Measurements from ENCODE around the gene ACSBG1. TPM values are rescaled to one million over a fixed set of nuclear protein-coding genes. Genes with fewer than 3 reads are reported as not detected.

The ACSBG1 gene
- total RNA-seq, 3 donors from 2014 or later: 0.32 to 5.2 (median 0.53) TPM

GRCh38 chr15:78195735-78196201 lies 38.6 kb downstream of the ACSBG1 start:
- peak; percentile 92 for ATAC-seq
- intact Hi-C loops (cut with DNase I, micrococcal nuclease): no loop called here

GRCh38 chr15:78194568-78194925 lies 39.8 kb downstream of the ACSBG1 start:
- H3K4me3 ChIP-seq: no peak overlapping the region
- TF ChIP-seq, protein P1, sequence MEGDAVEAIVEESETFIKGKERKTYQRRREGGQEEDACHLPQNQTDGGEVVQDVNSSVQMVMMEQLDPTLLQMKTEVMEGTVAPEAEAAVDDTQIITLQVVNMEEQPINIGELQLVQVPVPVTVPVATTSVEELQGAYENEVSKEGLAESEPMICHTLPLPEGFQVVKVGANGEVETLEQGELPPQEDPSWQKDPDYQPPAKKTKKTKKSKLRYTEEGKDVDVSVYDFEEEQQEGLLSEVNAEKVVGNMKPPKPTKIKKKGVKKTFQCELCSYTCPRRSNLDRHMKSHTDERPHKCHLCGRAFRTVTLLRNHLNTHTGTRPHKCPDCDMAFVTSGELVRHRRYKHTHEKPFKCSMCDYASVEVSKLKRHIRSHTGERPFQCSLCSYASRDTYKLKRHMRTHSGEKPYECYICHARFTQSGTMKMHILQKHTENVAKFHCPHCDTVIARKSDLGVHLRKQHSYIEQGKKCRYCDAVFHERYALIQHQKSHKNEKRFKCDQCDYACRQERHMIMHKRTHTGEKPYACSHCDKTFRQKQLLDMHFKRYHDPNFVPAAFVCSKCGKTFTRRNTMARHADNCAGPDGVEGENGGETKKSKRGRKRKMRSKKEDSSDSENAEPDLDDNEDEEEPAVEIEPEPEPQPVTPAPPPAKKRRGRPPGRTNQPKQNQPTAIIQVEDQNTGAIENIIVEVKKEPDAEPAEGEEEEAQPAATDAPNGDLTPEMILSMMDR (IDR thresholded peaks at IDR 0.05): no peak
- no peaks in the 10 kb centered on the region for H3K9me3 ChIP-seq
- ATAC-seq: no peak
- no peaks in the 10 kb centered on the region for H3K4me1 ChIP-seq (ENCODE audit: low read depth)
- H3K36me3 ChIP-seq (ENCODE audit: low read depth): no peaks in the 10 kb centered on the region
- no peak for DNase-seq
- intact Hi-C loops (cut with DNase I, micrococcal nuclease): no loop called here

More at GRCh38 chr15:78195735-78196201, 38.6 kb downstream of the ACSBG1 start:
- Histone ChIP-seq H3K36me3 (ENCODE audit: low read depth) (no peaks in the 10 kb centered on the region), H3K9me3 (no peaks in the 10 kb centered on the region), H3K4me1 (ENCODE audit: low read depth) (no peaks in the 10 kb centered on the region), H3K4me3 (no peak overlapping the region)
- DNase-seq: peak in 2 of 3 donors; percentile 66 to 67
- TF ChIP-seq, protein P1 (IDR thresholded peaks at IDR 0.05): peak; percentile 57

GRCh38 chr15:78193731-78194567 lies 40.4 kb downstream of the ACSBG1 start:
- intact Hi-C loops (cut with DNase I, micrococcal nuclease): no loop called here
- H3K4me1 ChIP-seq (ENCODE audit: low read depth): no peaks in the 10 kb centered on the region
- ATAC-seq (no peak), DNase-seq (no peak)
- TF ChIP-seq, protein P1 (IDR thresholded peaks at IDR 0.05): no peak
- H3K4me3 ChIP-seq: no peak overlapping the region
- no peaks in the 10 kb centered on the region for H3K9me3 ChIP-seq
- H3K36me3 ChIP-seq (ENCODE audit: low read depth): no peaks in the 10 kb centered on the region

DNA sequence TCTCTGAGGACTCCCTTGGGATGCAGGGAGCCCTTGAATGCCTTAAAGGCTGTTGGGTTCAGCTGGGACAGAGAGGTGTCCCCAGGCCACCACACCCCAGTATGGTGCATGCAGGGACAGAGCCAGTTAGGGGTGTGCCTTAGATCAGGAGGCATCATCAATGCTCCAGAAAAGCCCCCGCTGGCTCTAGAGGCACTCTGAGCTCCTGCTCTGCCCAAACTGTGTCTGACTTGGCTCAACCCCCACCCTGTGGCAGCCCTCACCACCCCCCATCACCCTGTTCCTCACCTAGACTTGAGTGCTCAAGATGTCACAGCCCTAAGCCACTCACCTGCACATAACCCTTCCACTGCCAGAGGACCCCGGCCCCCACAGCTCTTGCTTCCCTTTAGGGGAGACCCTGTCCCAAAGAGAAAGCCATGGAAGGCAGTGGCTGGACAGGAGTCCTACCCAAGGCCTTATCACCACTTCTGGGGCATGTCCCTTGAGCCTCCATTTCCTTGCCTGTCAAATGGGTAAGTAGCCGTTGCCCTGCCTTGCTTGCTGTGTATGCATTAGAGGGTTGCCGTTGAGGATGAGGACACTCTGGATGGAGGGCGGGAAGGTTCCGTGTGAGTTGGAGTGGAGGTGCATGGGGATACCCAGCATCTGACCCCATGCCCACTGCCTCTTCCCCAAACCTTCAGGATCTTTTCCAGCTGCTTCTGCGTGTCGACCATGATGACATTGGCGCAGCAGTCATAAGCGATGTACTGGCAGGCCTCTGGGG lies 41.4 kb downstream of the ACSBG1 start:
- ATAC-seq (no peak), DNase-seq (no peak)
- no peaks in the 10 kb centered on the region for H3K9me3 ChIP-seq
- TF ChIP-seq, protein P1 (IDR thresholded peaks at IDR 0.05): no peak
- H3K4me1 ChIP-seq (ENCODE audit: low read depth): no peaks in the 10 kb centered on the region
- intact Hi-C loops (cut with DNase I, micrococcal nuclease): no loop called here
- H3K4me3 ChIP-seq: no peak overlapping the region
- H3K36me3 ChIP-seq (ENCODE audit: low read depth): no peaks in the 10 kb centered on the region

DNA sequence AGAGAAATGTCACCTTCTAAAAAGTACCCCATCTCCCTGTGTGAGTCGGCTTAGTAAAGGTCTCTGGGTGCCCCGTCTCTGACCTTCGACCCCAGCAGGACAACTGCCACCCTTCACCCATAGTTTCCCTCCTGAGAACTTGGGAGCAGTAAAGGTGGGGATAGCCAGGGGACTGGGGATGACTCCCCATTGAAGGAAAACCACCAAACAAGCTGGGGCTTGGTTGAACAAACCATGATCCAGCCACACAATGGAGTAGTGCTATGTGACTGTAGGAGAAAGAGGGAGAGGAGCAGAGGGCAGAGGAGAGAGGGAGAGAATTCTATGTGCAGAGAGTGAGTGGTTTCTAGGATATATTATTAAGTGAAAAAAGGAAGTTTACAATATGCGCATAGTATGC lies 51.5 kb downstream of the ACSBG1 start:
- Histone ChIP-seq H3K4me3 (no peak overlapping the region), H3K36me3 (ENCODE audit: low read depth) (no peaks in the 10 kb centered on the region), H3K9me3 (no peaks in the 10 kb centered on the region), H3K4me1 (ENCODE audit: low read depth) (no peaks in the 10 kb centered on the region)
- ATAC-seq (no peak), DNase-seq (no peak)
- TF ChIP-seq, protein P1 (IDR thresholded peaks at IDR 0.05): no peak
- intact Hi-C loops (cut with DNase I, micrococcal nuclease): no loop called here

Data from mucosa of descending colon (tissue), 3 donors.